ENCODE measurements around the gene SGK2. TPM values are rescaled to one million over a fixed set of nuclear protein-coding genes. Genes with fewer than 3 reads are reported as not detected.

Gene SGK2
- polyA plus RNA-seq, 2 of the 4 experiments (the other 2 are of a cell fraction): 9.4 to 12.2 TPM

DNA sequence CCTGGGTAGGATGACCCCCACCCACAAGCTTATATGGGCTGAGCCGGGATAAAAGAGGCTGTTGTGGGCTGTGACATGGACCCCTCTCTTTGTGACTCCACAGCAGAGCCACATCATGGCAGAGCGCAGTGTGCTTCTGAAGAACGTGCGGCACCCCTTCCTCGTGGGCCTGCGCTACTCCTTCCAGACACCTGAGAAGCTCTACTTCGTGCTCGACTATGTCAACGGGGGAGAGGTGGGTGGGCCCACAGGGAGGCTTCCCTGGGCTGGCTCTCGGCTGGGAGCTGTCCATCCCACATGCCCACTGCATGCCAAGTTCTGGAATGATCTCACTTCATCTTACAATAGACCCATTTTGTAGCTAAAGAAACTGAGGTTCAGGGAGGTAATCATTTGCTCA lies 10.5 kb downstream of the SGK2 start (continued):
- TF ChIP-seq, protein P1, sequence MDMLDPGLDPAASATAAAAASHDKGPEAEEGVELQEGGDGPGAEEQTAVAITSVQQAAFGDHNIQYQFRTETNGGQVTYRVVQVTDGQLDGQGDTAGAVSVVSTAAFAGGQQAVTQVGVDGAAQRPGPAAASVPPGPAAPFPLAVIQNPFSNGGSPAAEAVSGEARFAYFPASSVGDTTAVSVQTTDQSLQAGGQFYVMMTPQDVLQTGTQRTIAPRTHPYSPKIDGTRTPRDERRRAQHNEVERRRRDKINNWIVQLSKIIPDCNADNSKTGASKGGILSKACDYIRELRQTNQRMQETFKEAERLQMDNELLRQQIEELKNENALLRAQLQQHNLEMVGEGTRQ (IDR thresholded peaks at IDR 0.05): no peak
- no peak for TF ChIP-seq HEYL (CRISPR knock-in tag; IDR thresholded peaks at IDR 0.05)
- TF ChIP-seq, protein P2, sequence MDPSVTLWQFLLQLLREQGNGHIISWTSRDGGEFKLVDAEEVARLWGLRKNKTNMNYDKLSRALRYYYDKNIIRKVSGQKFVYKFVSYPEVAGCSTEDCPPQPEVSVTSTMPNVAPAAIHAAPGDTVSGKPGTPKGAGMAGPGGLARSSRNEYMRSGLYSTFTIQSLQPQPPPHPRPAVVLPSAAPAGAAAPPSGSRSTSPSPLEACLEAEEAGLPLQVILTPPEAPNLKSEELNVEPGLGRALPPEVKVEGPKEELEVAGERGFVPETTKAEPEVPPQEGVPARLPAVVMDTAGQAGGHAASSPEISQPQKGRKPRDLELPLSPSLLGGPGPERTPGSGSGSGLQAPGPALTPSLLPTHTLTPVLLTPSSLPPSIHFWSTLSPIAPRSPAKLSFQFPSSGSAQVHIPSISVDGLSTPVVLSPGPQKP (IDR thresholded peaks at IDR 0.05; ENCODE audit: low read depth, low read length): no peak
- no peak for TF ChIP-seq RARB (CRISPR knock-in tag; IDR thresholded peaks at IDR 0.05)
- TF ChIP-seq, protein P3, sequence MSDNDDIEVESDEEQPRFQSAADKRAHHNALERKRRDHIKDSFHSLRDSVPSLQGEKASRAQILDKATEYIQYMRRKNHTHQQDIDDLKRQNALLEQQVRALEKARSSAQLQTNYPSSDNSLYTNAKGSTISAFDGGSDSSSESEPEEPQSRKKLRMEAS (IDR thresholded peaks at IDR 0.05): no peak

DNA sequence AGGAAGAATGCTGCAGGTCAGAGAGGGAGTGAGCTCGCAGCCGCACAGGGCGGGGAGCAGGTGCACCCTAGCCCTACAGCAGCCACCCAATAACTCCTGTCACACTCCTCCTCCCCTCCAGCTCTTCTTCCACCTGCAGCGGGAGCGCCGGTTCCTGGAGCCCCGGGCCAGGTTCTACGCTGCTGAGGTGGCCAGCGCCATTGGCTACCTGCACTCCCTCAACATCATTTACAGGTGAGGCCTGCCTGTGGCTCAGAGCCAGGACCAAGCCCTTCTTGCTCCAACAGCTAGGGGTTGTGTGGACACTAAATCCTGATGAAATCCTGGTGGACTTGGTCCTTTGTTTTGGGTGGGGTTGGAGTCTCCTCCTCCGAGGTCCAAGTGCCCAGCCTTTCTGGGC lies 11.7 kb downstream of the SGK2 start:
- H3K4me1 ChIP-seq: no peaks in the 10 kb centered on the region
- DNase-seq (ENCODE audit: low read depth in 1 of 2, low spot score in 1 of 2) (no peak), FAIRE-seq (no peak), ATAC-seq (no peak)
- CTCF ChIA-PET: interaction anchor here (0.9 to 4.8 kb wide), 3 partner anchors 20 to 121 kb away, joined by 3 to 32 read pairs (median 5); no protein-coding TSS in a partner anchor
- H3K4me3 ChIP-seq: no peak overlapping the region
- TF ChIP-seq RNF2 (IDR thresholded peaks at IDR 0.05; ENCODE audit: borderline replicate concordance, low read depth): no peak
- no peak for TF ChIP-seq MAFK (IDR thresholded peaks at IDR 0.05; ENCODE audit: partially characterized antibody)
- TF ChIP-seq, protein P4, sequence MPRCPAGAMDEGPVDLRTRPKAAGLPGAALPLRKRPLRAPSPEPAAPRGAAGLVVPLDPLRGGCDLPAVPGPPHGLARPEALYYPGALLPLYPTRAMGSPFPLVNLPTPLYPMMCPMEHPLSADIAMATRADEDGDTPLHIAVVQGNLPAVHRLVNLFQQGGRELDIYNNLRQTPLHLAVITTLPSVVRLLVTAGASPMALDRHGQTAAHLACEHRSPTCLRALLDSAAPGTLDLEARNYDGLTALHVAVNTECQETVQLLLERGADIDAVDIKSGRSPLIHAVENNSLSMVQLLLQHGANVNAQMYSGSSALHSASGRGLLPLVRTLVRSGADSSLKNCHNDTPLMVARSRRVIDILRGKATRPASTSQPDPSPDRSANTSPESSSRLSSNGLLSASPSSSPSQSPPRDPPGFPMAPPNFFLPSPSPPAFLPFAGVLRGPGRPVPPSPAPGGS (IDR thresholded peaks at IDR 0.05): no peak
- no peak for TF ChIP-seq HDAC2 (IDR thresholded peaks at IDR 0.05)
- TF ChIP-seq EHF (CRISPR knock-in tag; IDR thresholded peaks at IDR 0.05): no peak
- TF ChIP-seq, protein P5, sequence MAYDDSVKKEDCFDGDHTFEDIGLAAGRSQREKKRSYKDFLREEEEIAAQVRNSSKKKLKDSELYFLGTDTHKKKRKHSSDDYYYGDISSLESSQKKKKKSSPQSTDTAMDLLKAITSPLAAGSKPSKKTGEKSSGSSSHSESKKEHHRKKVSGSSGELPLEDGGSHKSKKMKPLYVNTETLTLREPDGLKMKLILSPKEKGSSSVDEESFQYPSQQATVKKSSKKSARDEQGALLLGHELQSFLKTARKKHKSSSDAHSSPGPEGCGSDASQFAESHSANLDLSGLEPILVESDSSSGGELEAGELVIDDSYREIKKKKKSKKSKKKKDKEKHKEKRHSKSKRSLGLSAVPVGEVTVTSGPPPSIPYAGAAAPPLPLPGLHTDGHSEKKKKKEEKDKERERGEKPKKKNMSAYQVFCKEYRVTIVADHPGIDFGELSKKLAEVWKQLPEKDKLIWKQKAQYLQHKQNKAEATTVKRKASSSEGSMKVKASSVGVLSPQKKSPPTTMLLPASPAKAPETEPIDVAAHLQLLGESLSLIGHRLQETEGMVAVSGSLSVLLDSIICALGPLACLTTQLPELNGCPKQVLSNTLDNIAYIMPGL (CRISPR knock-in tag; IDR thresholded peaks at IDR 0.05; ENCODE audit: borderline replicate concordance): no peak
- H3K27ac ChIP-seq: no peak overlapping the region
- H3K4me2 ChIP-seq: no peak overlapping the region
- 90% methylated on average over 10 of the region's 10 CpGs for whole genome bisulfite sequencing (ENCODE audit: missing lambda C conversion rate)
- POLR2A ChIA-PET: no interaction called here
- H3K9me3 ChIP-seq: no peaks in the 10 kb centered on the region

DNA sequence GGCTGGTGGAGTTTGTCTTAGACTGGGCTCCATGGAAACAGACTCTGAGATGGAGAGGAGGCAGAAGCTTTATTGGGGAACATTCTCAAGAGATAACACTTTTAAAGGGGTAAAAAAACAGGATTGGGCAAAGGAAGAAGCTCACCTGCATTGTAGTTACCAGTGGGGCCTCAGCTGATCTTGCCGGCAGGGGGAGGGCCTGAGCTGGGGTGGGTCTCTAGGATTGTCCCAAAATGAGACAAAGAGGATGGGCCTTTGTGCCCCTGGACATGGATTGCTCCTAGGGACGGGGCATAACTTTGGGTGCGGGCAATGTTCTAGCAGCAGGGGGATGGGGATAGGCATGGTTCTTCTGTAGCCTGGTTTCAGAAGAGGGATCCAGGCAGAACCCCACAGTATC lies 12.5 kb downstream of the SGK2 start:
- Histone ChIP-seq H3K4me1 (no peaks in the 10 kb centered on the region), H3K27ac (no peak overlapping the region), H3K9me3 (no peaks in the 10 kb centered on the region), H3K4me2 (no peak overlapping the region), H3K4me3 (no peak overlapping the region)
- TF ChIP-seq MAZ (IDR thresholded peaks at IDR 0.05; ENCODE audit: borderline replicate concordance, low read depth, low read length): no peak
- TF ChIP-seq EHMT2 (IDR thresholded peaks at IDR 0.05; ENCODE audit: low read depth): no peak
- no peak for TF ChIP-seq EHF (CRISPR knock-in tag; IDR thresholded peaks at IDR 0.05)
- ATAC-seq (no peak), DNase-seq (ENCODE audit: low read depth in 1 of 2, low spot score in 1 of 2) (no peak), FAIRE-seq (no peak)
- ChIA-PET CTCF (interaction anchor here (2.2 to 4.8 kb wide), 2 partner anchors 34 to 121 kb away, joined by 5 to 32 read pairs; no protein-coding TSS in a partner anchor), POLR2A (no interaction called here)
- WGBS (ENCODE audit: missing lambda C conversion rate): 92% methylated on average over 3 of the region's 3 CpGs

DNA sequence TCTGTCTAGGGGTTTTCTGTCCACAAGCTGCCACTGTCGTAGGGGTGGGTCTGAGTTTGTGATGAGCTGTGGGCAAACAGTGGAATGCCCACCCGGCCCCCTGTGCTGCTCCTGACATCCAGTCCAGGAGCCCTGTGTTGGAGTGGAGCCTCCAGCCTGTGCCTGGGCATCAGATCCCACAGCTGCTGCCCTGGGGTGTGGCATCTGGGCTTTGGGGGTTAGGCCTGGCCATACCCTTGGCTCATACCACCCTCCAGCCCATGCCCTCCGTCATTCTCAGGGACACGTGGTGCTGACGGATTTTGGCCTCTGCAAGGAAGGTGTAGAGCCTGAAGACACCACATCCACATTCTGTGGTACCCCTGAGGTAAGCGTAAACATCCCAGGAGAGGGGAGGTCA lies 12.9 kb downstream of the SGK2 start:
- CTCF ChIA-PET: interaction anchor here (2.2 to 4.8 kb wide), 2 partner anchors 34 to 120 kb away, joined by 5 to 32 read pairs; no protein-coding TSS in a partner anchor
- POLR2A ChIA-PET: no interaction called here
- H3K4me2 ChIP-seq: no peak overlapping the region
- DNase-seq (ENCODE audit: low read depth in 1 of 2, low spot score in 1 of 2): no peak
- H3K4me1 ChIP-seq: no peaks in the 10 kb centered on the region
- no peak for ATAC-seq
- H3K4me3 ChIP-seq: no peak overlapping the region
- H3K9me3 ChIP-seq: no peaks in the 10 kb centered on the region
- H3K27ac ChIP-seq: no peak overlapping the region
- FAIRE-seq: no peak
- 80% methylated on average over 3 of the region's 6 CpGs for WGBS (ENCODE audit: missing lambda C conversion rate)
- TF ChIP-seq POLR2AphosphoS2 (conservative IDR thresholded peaks at IDR 0.05; ENCODE audit: low read length) (no peak), SMC3 (IDR thresholded peaks at IDR 0.05) (no peak)
- TF ChIP-seq, protein P2 (IDR thresholded peaks at IDR 0.05; ENCODE audit: low read depth, low read length): no peak
